Choroid plexus epithelial cell (primary cell): ENCODE results near the gene MGAT5B.

ENCODE experiments used
- DNase-seq: peaks from one replicate; pipeline ENCODE4 v3.0.0-alpha.2; 2010; ENCODE audit warnings: low read depth
- H3K4me3 ChIP-seq: 2 replicates; pipeline ENCODE4 v1.5.1; 2011; ENCODE audit warnings: low read depth, mild to moderate bottlenecking, control low read depth, low read length, moderate library complexity
- CTCF ChIP-seq: conservative IDR thresholded peaks from 2 replicates; pipeline ENCODE4 v1.5.1; 2011; ENCODE audit warnings: low read depth, mild to moderate bottlenecking, control low read depth, inconsistent platforms, low read length, moderate library complexity

The MGAT5B gene

GRCh38 chr17:76938009-76938408 is 69.8 kb downstream of the MGAT5B start:
- no peak for TF ChIP-seq CTCF
- H3K4me3 ChIP-seq: no peak overlapping the region
- no peak for DNase-seq

- DNase-seq: no peak
- no peak for TF ChIP-seq CTCF
- H3K4me3 ChIP-seq: no peak overlapping the region
These were observed 72.1 kb downstream of the MGAT5B start for GRCh38 chr17:76940295-76940694.

GRCh38 chr17:76940738-76941350 is 72.6 kb downstream of the MGAT5B start:
- TF ChIP-seq CTCF: peak; percentile 42
- peak; percentile 4 for DNase-seq
- H3K4me3 ChIP-seq: no peak overlapping the region

- H3K4me3 ChIP-seq: no peak overlapping the region
- no peak for TF ChIP-seq CTCF
- no peak for DNase-seq
These were observed 75.0 kb downstream of the MGAT5B start for GRCh38 chr17:76943202-76943601.

GRCh38 chr17:76943781-76944213 is 75.6 kb downstream of the MGAT5B start:
- DNase-seq: no peak
- TF ChIP-seq CTCF: no peak
- no peak overlapping the region for H3K4me3 ChIP-seq

- no peak overlapping the region for H3K4me3 ChIP-seq
- no peak for TF ChIP-seq CTCF
- DNase-seq: no peak
These were observed 76.3 kb downstream of the MGAT5B start for GRCh38 chr17:76944477-76944876.

- no peak overlapping the region for H3K4me3 ChIP-seq
- TF ChIP-seq CTCF: no peak
- DNase-seq: no peak
These were observed 78.0 kb downstream of the MGAT5B start for GRCh38 chr17:76946111-76946771.
